ENCODE measurements around the gene PMEPA1.

- TF ChIP-seq CTCF (IDR thresholded peaks at IDR 0.05) (no peak), POLR2A (IDR thresholded peaks at IDR 0.05) (no peak)
Measured at GRCh38 chr20:57698116-57698866, 11.5 kb downstream of the PMEPA1 start.
